Measurements from ENCODE around the gene RHBDL2. TPM values are rescaled to one million over a fixed set of nuclear protein-coding genes. Genes with fewer than 3 reads are reported as not detected.

RHBDL2 gene
- 0.22 and 0.27 TPM in 2 replicates for total RNA-seq

GRCh38 chr1:38941527-38942019 lies at the start of gene RHBDL2:
Gene RHBDL2 (minus strand): TSS chr1:38941830. CDS start chr1:38919212, 22,618 bp downstream.

GRCh38 chr1:38990738-38991637 lies 49.4 kb upstream of the RHBDL2 start, which contains the start of gene AKIRIN1:
Gene AKIRIN1 (plus strand): TSS chr1:38991276. CDS start chr1:38991381, 105 bp downstream.

GRCh38 chr1:38881487-38881886 lies 60.1 kb downstream of the RHBDL2 start, which contains the start of gene GJA9:
Gene GJA9 (minus strand): TSS chr1:38881587. CDS start chr1:38876098, 5,489 bp downstream.

GRCh38 chr1:38873027-38873969 lies 68.3 kb downstream of the RHBDL2 start, which contains the start of gene MYCBP:
Gene MYCBP (minus strand): TSS chr1:38873348. CDS start chr1:38873305, 43 bp downstream.

GRCh38 chr1:38859561-38860453 lies 81.8 kb downstream of the RHBDL2 start, which contains the start of gene RRAGC:
Gene RRAGC (minus strand): TSS chr1:38859772. CDS start chr1:38859646, 126 bp downstream.

Small RNA genes lying within 50 kb of the gene (small RNA-seq; reads per million reads assigned to genes)
- gene GJA9-MYCBP (not detected), gene RF00019 (not detected), gene RNU6-605P (not detected)

Other genes starting within 250 kb of the RHBDL2 start
- gene RRAGC, start 82.1 kb downstream of the RHBDL2 start, total RNA-seq = 30.1 and 30.2 TPM in 2 replicates
- gene MYCBP, start 68.5 kb downstream of the RHBDL2 start, total RNA-seq = 23.3 and 24.1 TPM in 2 replicates
- not detected in 2 replicates for gene GJA9, start 60.2 kb downstream of the RHBDL2 start, total RNA-seq
- 45.8 and 50.7 TPM in 2 replicates for gene AKIRIN1, start 49.4 kb upstream of the RHBDL2 start, total RNA-seq
- gene NDUFS5, start 84.5 kb upstream of the RHBDL2 start, total RNA-seq = 330 and 429 TPM in 2 replicates

All from thoracic aorta endothelial cell (primary cell).